Measurements from ENCODE around the gene SGSM2.
A peak's percentile ranks its signal among the peaks of the same experiment; 100 is the strongest.

SGSM2 gene

GRCh38 chr17:2354311-2354710 lies 17.0 kb downstream of the SGSM2 start:
- TF ChIP-seq CTCF (IDR thresholded peaks at IDR 0.05): no peak
- Mint-ChIP-seq H3K27me3 (ENCODE audit: low read depth, poor library complexity) (no peaks in the 10 kb centered on the region), H3K4me3 (no peak overlapping the region), H3K4me1 (peaks cover 17% of the 10 kb centered on the region), H3K27ac (no peak overlapping the region), H3K36me3 (ENCODE audit: low read depth) (no peaks in the 10 kb centered on the region), H3K9me3 (no peaks in the 10 kb centered on the region)
- no peak for DNase-seq

DNA sequence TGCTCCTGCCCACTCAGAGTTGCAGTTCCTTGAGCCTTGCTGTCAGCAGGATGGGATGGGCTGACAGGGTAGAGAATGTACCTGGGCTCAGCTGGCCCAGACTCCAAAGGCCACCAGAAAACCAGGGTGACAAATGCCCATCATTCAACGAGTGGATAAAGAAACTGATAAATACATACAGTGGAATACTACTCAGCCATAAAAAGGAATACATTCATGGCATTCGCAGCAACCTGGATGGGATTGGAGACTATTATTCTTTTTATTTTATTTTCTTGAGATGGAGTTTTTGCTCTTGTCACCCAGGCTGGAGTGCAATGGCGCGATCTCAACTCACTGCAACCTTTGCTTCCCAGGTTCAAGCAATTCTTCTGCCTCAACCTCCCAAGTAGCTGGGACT lies 19.9 kb downstream of the SGSM2 start:
- Mint-ChIP-seq H3K9me3 (no peaks in the 10 kb centered on the region), H3K27me3 (ENCODE audit: low read depth, poor library complexity) (no peaks in the 10 kb centered on the region), H3K36me3 (ENCODE audit: low read depth) (peaks cover 6% of the 10 kb centered on the region), H3K27ac (no peak overlapping the region), H3K4me3 (no peak overlapping the region), H3K4me1 (peaks cover 16% of the 10 kb centered on the region)
- no peak for DNase-seq
- TF ChIP-seq CTCF (IDR thresholded peaks at IDR 0.05): no peak

GRCh38 chr17:2357931-2358434 lies 20.7 kb downstream of the SGSM2 start:
- Mint-ChIP-seq H3K36me3 (ENCODE audit: low read depth) (peaks cover 11% of the 10 kb centered on the region), H3K4me3 (no peak overlapping the region), H3K4me1 (peaks cover 13% of the 10 kb centered on the region), H3K27ac (no peak overlapping the region), H3K27me3 (ENCODE audit: low read depth, poor library complexity) (no peaks in the 10 kb centered on the region), H3K9me3 (no peaks in the 10 kb centered on the region)
- no peak for TF ChIP-seq CTCF (IDR thresholded peaks at IDR 0.05)
- DNase-seq: no peak

- Mint-ChIP-seq H3K4me1 (peaks cover 13% of the 10 kb centered on the region), H3K27ac (peak overlapping the region; percentile 30), H3K36me3 (ENCODE audit: low read depth) (peaks cover 11% of the 10 kb centered on the region), H3K4me3 (no peak overlapping the region), H3K9me3 (no peaks in the 10 kb centered on the region), H3K27me3 (ENCODE audit: low read depth, poor library complexity) (no peaks in the 10 kb centered on the region)
- no peak for DNase-seq
- no peak for TF ChIP-seq CTCF (IDR thresholded peaks at IDR 0.05)
These were observed 23.9 kb downstream of the SGSM2 start for GRCh38 chr17:2361010-2361760.

- Mint-ChIP-seq H3K9me3 (no peaks in the 10 kb centered on the region), H3K27ac (no peak overlapping the region), H3K36me3 (ENCODE audit: low read depth) (peaks cover 11% of the 10 kb centered on the region), H3K27me3 (ENCODE audit: low read depth, poor library complexity) (no peaks in the 10 kb centered on the region), H3K4me1 (peaks cover 18% of the 10 kb centered on the region), H3K4me3 (no peak overlapping the region)
- no peak for TF ChIP-seq CTCF (IDR thresholded peaks at IDR 0.05)
- DNase-seq: no peak
These were observed 24.7 kb downstream of the SGSM2 start for GRCh38 chr17:2362016-2362415.

DNA sequence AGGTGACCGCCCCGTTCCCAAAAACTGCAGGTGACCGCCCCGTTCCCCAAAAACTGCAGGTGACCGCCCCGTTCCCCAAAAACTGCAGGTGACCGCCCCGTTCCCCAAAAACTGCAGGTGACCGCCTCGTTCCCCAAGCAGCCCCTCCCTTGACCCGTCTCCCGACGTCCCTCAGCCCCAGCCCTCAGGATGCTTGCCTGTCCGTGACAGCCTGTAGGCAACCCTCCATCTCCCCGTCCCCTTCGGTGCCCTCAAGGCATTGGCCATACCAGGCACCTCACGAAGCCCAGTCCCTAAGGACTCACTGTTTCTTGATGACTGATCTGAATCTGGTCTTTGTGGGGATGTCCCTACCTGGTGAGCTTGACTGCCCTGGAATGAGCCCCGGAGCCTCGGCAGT lies 25.1 kb downstream of the SGSM2 start:
- no peak for DNase-seq
- H3K27me3 Mint-ChIP-seq (ENCODE audit: low read depth, poor library complexity): no peaks in the 10 kb centered on the region
- peaks cover 11% of the 10 kb centered on the region for H3K36me3 Mint-ChIP-seq (ENCODE audit: low read depth)
- peaks cover 20% of the 10 kb centered on the region for H3K4me1 Mint-ChIP-seq
- no peak for TF ChIP-seq CTCF (IDR thresholded peaks at IDR 0.05)
- H3K4me3 Mint-ChIP-seq: no peak overlapping the region
- no peaks in the 10 kb centered on the region for H3K9me3 Mint-ChIP-seq
- no peak overlapping the region for H3K27ac Mint-ChIP-seq

Measured in nephron progenitor cell (in vitro differentiated cells).